ENCODE data around the gene MAG. TPM values are rescaled to one million over a fixed set of nuclear protein-coding genes. Genes with fewer than 3 reads are reported as not detected.
"Not testable (repeated sequence)": the region's sequence is repeated elsewhere in the genome, so short reads cannot be mapped to it uniquely, and the experiment has no call there.

Gene MAG
- polyA plus RNA-seq, 3 donors = not detected

- H3K4me1 ChIP-seq (ENCODE audit: control insufficient read depth in 1 of 2, insufficient read depth in 2 of 2, low read length in 2 of 2) = peaks cover 31 to 42% of the 10 kb centered on the region in 2 donors
- intact Hi-C loops (cut with micrococcal nuclease); H3K4me3 ChIP-seq (replicated peaks in 1 of 3; ENCODE audit: low read depth in 2 of 3, low read length in 3 of 3); H3K36me3 Mint-ChIP-seq; H2AFZ ChIP-seq (ENCODE audit: insufficient read depth, low read depth, low read length, poor library complexity, severe bottlenecking); H3K36me3 ChIP-seq (replicated peaks in 1 of 2; ENCODE audit: control insufficient read depth in 1 of 2, insufficient read depth in 2 of 2, low read length in 2 of 2); H4K20me1 ChIP-seq (ENCODE audit: insufficient read depth, low read length); H3K27ac ChIP-seq (ENCODE audit: low read depth in 1 of 2, low read length in 2 of 2); H3K9me3 ChIP-seq (replicated peaks in 1 of 2; ENCODE audit: control insufficient read depth in 1 of 2, insufficient read depth in 1 of 2, low read length in 2 of 2); H3K79me2 ChIP-seq (ENCODE audit: insufficient read depth, low read length); DNase-seq; H3K9ac ChIP-seq (ENCODE audit: insufficient read depth, low read length, poor library complexity, severe bottlenecking); H3K4me3 Mint-ChIP-seq; H3K4me2 ChIP-seq (replicated peaks; ENCODE audit: extremely low read depth, low read length, poor library complexity, severe bottlenecking); H3K9me3 Mint-ChIP-seq; H3K27me3 ChIP-seq (ENCODE audit: control insufficient read depth in 2 of 2, insufficient read depth in 2 of 2, low read length in 2 of 2): not testable (repeated sequence)
- peaks cover 41% of the 10 kb centered on the region for H3K4me1 Mint-ChIP-seq
- peak overlapping the region in 1 of 7 donors; percentile 62 for H3K27ac Mint-ChIP-seq
- WGBS (ENCODE audit: insufficient coverage) = 86% methylated on average over 5 of the region's 5 CpGs
- H3K27me3 Mint-ChIP-seq (ENCODE audit: low read depth in 3 of 3) = peaks cover 15 to 17% (median 16%) of the 10 kb centered on the region in 3 donors
Measured at GRCh38 chr19:35286101-35286500, 5.9 kb upstream of the MAG start.

DNA sequence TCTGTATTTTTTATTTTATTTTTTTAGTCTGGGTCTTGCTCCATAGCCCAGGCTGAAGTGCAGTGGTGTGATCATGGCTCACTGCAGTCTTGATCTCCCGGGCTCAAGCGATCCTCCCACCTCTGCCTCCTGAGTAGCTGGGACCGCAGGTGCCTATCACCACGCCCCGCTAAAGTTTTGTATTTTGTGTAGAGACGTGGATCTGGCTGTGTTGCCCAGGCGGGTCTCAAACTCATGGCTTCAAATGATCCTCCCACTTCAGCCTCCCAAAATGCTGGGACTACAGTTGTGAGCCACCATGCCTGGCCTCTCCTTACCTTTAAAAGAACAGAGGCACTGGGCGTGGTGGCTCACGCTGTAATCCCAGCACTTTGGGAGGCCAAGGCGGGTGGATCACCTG is 4.2 kb upstream of the MAG start:
- 100% methylated on average over 6 of the region's 10 CpGs for WGBS (ENCODE audit: insufficient coverage)
- Histone ChIP-seq H3K27me3 (ENCODE audit: control insufficient read depth in 2 of 2, insufficient read depth in 2 of 2, low read length in 2 of 2) (no peaks in the 10 kb centered on the region), H3K36me3 (replicated peaks in 1 of 2; ENCODE audit: control insufficient read depth in 1 of 2, insufficient read depth in 2 of 2, low read length in 2 of 2) (no peaks in the 10 kb centered on the region), H3K27ac (ENCODE audit: low read depth in 1 of 2, low read length in 2 of 2) (no peak overlapping the region), H4K20me1 (ENCODE audit: insufficient read depth, low read length) (no peaks in the 10 kb centered on the region), H3K9ac (ENCODE audit: insufficient read depth, low read length, poor library complexity, severe bottlenecking) (no peak overlapping the region), H3K4me1 (ENCODE audit: control insufficient read depth in 1 of 2, insufficient read depth in 2 of 2, low read length in 2 of 2) (peaks cover 15 to 25% of the 10 kb centered on the region in 2 donors), H2AFZ (ENCODE audit: insufficient read depth, low read depth, low read length, poor library complexity, severe bottlenecking) (no peak overlapping the region), H3K4me2 (replicated peaks; ENCODE audit: extremely low read depth, low read length, poor library complexity, severe bottlenecking) (no peak overlapping the region), H3K79me2 (ENCODE audit: insufficient read depth, low read length) (no peaks in the 10 kb centered on the region), H3K4me3 (replicated peaks in 1 of 3; ENCODE audit: low read depth in 2 of 3, low read length in 3 of 3) (no peak overlapping the region), H3K9me3 (replicated peaks in 1 of 2; ENCODE audit: control insufficient read depth in 1 of 2, insufficient read depth in 1 of 2, low read length in 2 of 2) (no peaks in the 10 kb centered on the region)
- peaks cover 12 to 18% (median 13%) of the 10 kb centered on the region in 3 donors for H3K27me3 Mint-ChIP-seq (ENCODE audit: low read depth in 3 of 3)
- H3K27ac Mint-ChIP-seq = no peak overlapping the region
- H3K36me3 Mint-ChIP-seq = no peaks in the 10 kb centered on the region
- DNase-seq = no peak
- TF ChIP-seq CTCF (IDR thresholded peaks at IDR 0.05) = no peak
- no peak overlapping the region for H3K4me3 Mint-ChIP-seq
- intact Hi-C loops (cut with micrococcal nuclease) = no loop called here
- peaks cover 0 to 2% (median 0%) of the 10 kb centered on the region in 7 donors for H3K9me3 Mint-ChIP-seq
- peaks cover 25% of the 10 kb centered on the region for H3K4me1 Mint-ChIP-seq

Measured in CD14-positive monocyte (primary cell).